GM21576 (cell line): ENCODE data around the gene PCNX2.

Experiments
- ATAC-seq: cut with Tn5 transposase; IDR thresholded peaks from one replicate; pipeline ENCODE4 v1.9.1; 2021; ENCODE audit warnings: mild to moderate bottlenecking, moderate library complexity; ENCODE audit not compliant: unreplicated experiment

PCNX2 gene

DNA sequence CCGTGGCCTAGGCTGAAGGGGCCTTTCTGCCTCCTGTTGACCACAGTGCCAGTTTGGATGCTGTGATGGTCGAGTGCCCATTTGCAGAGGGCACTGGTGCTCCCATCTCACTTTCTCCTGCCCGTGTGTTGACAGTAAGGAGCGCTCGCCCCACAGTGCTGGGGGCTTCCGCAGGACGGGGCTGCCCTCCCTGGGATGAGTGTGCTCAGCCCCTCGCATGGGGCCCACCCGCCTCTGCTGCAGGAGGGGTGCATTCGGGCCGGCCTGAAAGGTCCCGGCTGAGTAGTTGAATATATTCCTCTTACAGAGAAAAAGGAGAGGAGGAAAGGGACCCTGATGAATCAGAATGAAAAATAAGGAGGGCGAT is 307.8 kb downstream of the PCNX2 start:
- ATAC-seq = no peak

DNA sequence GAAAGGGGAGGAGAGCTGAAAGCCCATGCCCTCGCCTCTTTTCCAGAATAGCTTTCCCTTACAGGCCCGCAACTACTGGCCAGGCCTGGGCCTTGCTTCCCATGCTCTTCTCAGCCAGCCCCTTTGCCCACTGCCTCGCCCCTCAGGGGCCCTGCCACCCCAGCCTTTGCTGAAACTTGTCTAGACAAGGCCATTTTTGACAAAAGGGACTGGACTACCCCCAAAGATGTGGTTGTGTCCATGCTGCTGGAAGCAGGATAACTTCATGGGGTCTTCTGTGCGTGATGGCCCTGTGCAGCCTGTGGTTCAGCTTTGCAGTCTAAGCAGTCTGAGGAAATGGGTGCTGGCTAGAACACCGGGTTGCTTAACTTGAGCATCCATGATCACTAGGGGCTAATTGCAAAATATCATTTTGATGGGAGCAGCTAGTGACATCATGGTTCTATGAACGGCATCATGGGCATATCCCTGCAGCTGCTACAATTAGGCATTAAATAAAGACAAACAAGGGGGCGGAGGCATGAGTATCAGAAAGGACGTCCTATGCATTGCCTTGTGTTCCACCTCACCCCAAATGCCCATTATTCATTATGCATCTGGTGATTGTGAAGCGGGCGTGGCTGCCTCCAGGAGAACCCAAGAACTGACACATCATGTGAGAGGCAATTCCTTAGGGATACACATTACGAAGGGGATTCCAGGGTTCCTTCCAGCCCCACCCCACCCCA is 308.3 kb downstream of the PCNX2 start:
- ATAC-seq = no peak

DNA sequence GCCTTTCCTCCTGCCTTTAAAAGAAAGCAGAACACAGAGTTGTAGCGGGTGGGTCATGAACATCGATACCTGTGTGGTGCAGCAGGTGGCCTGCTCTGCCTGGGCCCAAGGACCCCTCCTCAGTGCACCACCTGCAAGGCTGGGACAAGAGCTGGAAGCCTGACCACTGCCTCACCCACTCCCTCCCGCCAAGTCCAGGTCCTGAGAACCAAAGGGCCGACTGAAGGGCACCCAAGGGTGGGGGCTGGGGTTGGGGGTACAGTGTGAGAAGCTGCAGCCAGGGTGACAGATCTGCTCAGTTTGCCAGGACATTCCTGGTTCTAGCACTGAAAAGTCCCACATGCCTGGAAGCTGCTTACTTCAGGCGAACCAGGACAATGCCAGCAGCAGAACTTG is 309.0 kb downstream of the PCNX2 start:
- ATAC-seq = no peak

DNA sequence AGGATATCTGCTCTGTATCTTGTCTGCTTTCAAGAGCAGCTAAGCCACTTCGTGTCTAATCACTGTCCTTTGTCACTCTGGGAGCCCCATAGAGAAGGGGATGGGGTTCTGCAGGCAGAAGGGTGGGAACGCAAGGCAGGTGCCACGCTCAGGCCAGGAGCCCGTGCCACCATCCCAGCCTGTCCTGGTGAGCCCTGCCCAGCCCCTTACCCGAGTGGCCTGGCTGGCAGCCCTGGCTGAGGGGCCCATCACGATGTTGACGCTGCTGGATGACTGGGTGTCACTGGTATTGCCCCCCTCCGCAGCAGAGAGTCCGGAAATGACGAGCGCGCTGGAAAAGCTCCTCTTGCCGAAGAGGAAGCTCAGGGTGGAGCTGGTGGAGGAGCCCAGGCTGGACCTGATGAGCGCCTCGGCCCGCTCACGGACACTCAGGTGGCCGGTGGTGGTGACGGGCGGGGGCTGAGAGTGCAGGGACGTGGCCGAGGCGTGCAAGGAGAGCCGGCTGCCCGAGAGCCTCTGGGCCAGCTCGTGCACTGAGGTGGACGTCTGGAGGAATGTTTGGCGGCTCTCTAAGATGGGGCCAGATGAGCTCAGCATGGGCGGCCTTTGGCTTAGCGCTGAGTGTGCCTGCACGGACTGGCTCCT is 309.5 kb downstream of the PCNX2 start:
- ATAC-seq = no peak

DNA sequence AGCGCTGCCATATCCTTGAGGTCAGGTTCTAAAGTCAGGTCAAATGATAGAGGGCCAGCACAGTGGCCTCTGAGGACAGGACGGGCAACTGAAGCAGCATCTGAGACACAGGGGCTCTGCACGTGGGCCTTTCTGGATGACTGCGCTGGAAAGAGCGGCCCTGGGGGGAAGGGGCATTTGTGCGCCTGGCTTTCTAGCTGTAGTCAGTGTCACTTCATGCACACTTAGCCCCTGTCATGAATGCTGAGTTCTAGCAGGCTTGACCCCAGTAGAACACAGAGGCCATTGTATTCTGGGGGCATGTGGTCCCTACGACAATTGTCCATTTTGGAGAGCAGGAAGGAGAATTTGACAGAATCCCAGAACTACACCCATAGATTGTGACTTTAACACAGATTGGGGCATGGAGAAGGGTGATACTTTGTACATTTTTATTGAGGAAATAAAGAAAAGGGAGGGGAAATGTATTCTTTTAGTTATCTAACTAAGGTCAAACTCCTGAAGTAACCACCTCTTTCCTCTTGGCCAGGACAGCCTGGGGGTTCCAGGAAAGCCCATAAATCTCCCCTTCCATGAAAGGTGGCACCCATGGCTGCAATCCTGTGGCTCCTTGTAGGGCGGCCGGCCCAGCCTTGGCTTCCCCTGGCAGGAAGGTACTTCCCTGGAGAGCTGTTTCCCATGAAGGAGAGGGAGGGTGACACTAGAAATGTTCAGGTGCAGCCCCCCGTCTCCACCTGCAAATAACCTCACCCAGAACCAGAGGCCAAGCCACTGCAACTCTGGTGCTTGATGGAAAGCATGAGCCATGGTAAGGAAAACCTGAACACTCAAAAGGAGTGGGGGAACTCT is 310.7 kb downstream of the PCNX2 start:
- no peak for ATAC-seq

DNA sequence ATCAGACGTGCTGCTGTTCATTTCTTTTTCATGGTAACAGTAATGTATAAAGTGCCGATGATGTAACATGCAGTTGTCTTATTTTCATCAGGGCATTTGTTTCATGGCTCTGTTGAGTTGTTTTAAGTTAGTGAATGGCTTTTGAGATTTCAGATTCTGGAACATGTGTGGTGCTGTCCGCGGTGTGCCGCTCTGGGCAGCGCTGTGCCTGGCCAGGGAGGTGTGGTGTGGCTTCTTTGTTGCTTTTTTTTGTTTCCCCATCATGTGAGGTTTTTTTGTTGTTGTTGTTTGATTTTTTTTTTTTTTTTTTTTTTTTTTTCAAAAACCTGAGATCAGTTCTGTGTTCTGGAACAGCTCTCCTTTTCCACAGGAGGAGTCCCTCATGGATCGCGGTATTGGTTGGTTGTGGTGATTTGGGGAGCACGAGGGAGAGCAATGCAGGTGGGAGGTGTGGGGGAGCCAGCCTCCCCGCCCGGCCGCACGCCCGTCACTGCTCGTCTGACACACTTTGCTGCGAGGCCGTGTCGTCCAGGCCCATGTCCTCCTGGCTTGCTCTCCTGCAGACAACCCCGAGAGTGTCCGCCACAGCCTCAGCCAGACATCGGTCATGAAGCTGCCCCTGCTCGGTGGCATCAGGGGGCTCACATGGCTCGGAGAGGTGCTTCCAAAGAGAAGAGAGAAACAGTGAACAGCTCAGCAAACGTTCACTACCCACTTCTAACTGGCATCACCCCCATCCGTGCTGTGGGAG is 311.5 kb downstream of the PCNX2 start:
- ATAC-seq = no peak

DNA sequence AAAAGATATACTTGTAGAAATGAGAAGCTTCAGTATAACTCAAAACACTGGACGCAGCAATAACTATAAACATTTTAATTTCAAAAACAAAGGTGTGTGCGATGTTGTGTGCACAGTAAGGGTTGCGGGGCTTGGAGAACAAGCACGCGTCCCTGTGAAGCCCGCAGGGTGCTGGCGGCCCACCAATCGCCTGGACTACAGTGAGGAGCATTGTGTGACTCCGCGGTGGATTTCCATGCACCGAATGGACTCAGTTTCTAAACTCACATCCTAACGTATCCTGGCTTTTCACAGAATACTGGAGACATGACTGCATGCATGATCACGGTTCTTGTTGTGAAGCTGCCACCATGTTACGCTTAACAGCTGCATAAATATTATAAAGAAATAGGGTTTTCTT is 312.1 kb downstream of the PCNX2 start:
- ATAC-seq = no peak

DNA sequence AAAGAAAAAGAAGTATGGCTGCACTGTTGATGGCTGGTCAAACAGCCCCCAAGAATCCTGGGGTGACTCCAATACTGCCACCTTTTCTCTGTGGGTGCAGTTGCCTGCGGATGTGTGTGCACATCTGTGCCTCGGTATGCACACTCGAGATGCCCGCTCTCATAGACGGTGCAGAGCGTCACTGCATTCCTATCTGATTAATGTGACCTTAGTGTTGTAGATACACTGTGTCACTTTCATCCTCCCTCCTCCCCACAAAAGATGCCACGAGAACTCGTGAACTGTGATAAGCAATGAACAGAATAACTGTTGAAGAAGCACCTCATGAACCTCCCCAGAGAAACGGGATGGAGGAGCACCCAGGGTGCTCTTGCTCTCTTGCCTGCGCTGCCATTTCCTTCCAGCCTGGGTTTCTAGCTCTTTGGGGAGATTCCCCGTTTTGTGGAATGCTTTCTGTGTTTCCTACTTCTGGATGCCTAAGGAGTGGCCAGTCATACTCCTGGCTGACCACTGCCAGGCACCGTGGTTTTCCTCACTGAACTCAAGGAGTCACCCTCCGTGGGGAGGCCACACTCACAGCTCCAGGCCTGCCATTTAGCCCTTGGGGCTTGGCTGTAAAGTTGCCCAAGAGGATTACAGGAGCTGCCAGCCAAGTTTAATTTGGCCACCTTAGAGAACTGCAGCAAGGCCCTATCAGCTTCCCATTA is 313.1 kb downstream of the PCNX2 start:
- no peak for ATAC-seq

DNA sequence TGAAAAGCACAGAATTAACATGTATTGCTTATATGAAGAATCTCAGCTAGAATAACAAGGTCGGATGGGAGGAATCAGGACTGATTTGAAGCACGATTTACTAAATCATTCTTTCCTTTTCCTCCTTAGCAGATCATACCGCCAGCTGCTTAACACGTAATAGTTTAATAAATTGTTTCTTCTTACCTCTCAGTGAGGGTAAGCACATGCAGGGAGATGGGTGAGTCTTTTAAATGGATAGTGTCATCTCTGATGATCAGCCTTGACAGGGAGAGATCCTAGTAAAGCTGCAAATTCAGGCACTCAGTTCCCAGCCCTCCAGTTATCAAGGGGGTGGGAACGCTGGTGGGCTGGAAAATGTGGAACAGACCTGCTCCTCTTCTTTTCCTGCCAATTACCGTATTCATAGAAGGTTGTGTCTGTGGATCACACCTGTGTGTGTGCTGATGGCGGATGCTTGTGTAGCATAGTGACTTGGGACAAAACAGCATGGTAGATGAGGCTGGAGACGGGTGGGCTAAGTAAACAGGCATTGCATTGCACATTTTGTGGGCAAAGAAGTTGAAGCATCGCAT is 314.5 kb downstream of the PCNX2 start:
- ATAC-seq = no peak

DNA sequence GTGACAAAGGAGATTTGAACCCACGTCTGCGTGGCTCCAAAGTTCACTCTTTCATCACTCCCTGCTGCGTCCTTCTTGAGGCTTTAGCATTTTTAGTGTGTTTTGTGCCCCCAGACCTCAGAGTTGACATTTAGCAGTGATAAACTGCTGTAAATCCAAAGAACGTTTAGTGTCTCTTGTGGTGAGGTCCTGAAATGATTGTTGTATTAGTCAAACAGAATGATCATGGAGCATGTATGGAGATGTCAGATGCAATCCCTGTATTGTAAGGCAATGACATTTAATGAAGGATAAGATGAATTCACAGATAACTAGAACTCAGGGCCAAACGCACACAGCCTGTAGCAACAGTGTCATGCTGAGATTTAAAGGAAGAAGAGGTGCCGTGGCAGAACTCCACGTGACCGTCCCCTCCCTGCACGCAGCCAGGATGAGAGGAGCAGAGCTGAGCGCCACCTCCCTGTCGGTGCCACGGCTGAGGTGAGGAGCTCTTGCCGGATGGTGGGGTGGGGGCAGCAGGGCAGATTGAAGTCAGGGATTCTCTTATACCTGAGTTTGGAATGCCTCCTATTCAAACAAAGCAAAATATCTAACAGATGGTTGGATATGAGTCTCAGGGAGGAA is 315.1 kb downstream of the PCNX2 start:
- no peak for ATAC-seq

DNA sequence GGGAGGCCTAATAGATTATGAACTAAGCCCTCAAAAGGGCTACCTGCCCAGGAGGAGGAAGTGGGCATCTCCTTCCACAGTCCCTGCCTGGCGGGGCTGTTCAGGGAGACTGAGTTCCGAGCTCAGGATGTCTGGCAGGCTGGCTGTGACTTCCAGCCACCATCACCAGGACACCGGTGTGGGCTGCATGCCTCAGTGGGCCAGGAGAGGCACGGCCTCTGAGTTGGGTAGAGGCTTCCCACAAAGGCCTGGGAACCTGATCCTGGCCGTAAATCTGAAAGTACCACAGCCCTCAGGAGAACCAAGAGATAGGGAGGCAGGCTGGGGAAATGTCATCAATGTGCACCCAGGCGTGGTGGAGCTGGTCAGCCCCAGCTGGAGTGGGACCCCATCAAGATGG is 316.0 kb downstream of the PCNX2 start:
- no peak for ATAC-seq

DNA sequence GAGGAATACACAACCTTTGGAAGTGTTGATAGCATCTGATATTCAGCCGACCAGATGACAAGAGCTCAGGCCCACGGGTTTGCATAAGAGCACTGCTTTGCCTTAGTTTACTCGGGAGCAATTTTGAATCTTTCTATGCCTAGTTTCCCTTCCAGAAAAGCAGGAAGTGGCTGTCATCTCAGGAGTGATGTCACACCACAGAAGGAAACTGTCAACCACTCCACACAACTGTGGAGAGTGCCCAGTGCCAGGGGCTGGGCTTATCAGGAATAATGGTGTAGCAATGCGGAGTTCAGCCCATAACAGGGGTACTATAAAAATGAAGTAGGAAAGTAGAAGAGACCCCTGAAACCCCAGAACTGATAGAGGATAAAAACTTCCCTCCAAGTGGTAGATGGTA is 316.7 kb downstream of the PCNX2 start:
- ATAC-seq = no peak

DNA sequence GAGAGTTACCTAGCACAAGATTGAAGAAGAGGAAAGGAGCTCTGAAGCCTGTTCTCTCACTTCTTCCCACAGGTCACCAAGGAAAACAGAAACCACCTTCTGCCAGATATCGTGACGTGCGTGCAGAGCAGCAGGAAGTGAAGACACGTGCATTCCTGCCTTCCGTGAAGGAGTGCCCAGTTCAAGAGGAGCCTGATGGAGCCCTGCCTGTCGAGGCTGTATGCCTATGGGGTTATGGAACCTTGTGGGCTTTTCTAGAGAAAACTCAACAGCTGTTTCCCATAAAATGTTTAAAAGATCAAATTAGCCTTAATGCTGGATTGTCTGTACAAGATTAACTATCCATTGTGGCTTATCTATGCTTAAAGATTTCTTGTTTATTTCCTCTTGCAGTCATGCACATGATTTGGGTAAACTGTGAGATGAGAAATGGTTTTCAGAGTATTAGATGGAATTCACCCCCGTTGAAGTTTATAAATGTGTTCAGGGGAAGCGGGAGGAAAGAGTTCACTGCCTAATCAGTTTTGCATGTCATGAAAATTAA is 317.4 kb downstream of the PCNX2 start:
- no peak for ATAC-seq

DNA sequence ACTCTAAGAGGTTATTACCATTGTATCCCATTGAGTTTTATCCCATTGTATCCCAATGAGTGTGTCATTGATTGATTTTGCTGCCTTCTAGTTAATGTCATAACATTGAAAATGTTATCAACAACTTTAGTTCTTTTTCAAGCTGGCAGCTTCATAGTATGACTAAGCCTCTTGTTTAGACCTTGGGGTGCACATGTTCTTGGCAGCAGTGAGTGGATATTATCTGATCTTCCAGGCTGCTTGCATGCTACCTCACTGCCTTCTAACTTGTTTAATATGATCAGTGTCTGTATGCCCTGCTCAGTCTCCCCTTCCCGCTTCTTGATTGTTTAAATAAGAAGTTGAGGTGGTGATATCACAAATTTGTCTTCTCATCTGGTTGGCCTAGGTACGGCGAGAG is 320.6 kb downstream of the PCNX2 start:
- no peak for ATAC-seq

DNA sequence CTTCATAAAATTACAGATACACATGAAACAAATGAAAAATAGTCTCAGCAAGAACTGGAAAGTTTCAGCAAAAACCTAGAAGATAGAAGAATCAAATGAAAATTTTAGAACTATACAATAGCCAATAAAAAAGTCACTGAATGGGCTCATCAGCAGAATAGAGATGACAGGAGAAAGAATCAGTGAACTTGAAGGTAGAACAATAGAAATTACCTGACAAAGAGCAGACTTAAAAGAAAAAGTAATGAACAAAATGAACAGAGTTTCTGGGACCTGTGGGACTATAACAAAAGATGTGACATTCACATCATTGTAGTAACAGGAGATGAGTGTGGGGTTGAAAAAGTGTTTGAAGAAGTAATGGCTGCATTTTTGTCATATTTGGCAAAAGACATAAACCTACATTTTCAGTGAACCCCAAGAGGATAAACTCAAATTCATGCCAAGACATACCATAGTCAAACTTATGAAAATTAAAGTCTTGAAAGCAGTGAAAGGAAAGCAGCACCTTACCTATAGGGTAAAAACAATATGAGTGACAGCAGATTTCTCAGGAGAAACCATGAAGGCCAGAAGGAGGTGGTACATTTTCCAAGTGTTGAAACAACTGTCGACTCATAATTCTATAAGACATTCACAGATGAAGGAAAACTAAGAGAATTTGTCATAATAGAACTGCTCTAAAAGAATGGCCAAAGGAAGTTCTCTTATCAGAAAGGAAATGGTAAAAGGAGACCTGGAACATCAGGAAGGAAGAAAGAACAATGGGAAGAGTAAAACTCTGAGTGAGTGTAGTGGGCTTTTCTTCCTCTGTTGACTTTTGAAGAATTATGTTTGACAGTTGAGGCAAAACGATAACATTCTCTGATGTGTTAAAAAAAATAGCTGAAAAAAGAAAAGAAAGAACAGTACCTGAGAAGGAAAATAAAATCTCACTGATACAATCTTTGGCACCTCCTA is 321.6 kb downstream of the PCNX2 start:
- ATAC-seq = no peak

DNA sequence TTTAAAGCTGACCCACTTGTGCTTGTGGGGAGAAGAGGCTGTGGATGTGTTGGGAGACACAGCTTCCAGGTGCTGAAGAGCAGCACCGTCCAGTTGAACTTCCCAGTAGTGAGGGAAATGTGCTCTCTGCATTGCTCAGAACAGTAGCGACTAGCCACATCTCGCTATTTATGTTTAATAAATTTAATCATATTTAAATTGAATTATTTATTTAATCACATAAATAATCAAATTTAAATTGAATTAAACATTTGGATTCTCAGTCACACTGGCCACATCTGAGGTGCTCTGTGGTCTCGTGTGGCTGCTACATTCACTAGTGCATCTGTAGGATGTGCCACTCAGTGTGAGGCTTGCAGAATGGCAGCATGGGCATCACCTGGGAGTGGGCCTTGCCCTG is 325.0 kb downstream of the PCNX2 start:
- ATAC-seq = no peak

DNA sequence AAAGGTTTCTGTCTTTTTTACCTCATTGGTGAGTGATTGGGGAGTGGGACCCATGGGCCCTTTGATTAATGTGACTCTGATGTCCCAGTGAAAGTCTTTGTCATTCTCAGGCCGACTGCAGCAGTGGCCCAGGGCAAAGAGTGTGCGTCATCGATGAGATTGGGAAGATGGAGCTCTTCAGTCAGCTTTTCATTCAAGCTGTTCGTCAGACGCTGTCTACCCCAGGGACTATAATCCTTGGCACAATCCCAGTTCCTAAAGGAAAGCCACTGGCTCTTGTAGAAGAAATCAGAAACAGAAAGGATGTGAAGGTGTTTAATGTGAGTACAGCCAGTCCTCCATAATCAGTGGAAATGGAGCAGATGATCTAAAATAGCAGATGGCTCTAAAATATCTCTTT is 325.7 kb downstream of the PCNX2 start:
- ATAC-seq = no peak

DNA sequence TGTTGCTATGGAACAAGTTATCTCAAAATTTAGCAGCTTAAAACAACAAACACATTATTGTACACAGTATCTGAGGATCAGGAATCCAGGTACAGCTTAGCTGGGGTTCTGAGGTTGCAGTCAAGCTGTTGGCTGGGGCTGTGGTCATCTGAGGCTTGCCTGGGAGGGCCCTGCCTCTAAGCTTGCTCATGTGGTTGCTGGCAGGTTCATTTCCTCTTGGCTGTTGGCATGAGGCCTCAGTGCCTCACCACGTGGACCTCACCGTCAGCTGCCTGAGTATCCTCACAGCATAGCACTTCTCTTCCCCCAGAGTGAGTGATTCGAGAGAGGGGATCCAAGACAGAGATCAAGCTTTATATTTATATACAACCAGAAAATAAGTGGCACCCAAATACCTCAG is 326.6 kb downstream of the PCNX2 start:
- no peak for ATAC-seq
